Measurements from ENCODE around the gene CAD.

Gene CAD

DNA sequence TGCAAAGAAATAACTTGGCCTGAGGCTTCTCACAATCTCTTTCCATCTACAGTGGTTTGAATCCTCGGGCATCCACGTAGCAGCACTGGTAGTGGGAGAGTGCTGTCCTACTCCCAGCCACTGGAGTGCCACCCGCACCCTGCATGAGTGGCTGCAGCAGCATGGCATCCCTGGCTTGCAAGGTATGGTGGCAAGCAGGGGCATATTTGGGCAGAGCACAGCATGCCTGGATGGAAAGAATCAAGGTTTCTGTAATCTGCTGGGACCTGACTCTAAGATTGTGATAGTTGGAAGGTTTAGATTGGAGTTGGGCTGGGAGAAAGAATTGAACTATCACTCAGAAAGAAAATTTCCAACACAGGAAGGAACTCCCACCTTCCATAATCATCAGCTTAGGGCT, 4.0 kb downstream of the CAD start:
- no peak overlapping the region for H3K4me3 ChIP-seq (ENCODE audit: control insufficient read depth in 1 of 7, extremely low read depth in 1 of 7, insufficient read depth in 4 of 7, low read depth in 2 of 7, low read length in 6 of 7)
- CTCF ChIA-PET, result interaction anchor here (0.8 kb wide), 1 partner anchor 11 kb away, joined by 4 read pairs; no protein-coding TSS in a partner anchor
- H3K36me3 ChIP-seq (ENCODE audit: control insufficient read depth in 4 of 4, insufficient read depth in 4 of 4, low read length in 3 of 4), result peaks cover 21 to 75% (median 49%) of the 10 kb centered on the region in 4 experiments
- DNase-seq, result no peak
- H3K4me1 ChIP-seq (ENCODE audit: control extremely low read depth in 1 of 4, control insufficient read depth in 4 of 4, insufficient read depth in 4 of 4, low read length in 3 of 4), result peaks cover 0 to 24% (median 13%) of the 10 kb centered on the region in 4 experiments
- 97% methylated on average over 3 of the region's 3 CpGs for WGBS (ENCODE audit: insufficient coverage)
- no peak overlapping the region for H3K27ac ChIP-seq (ENCODE audit: insufficient read depth in 1 of 2, low read depth in 1 of 2, low read length in 2 of 2, poor library complexity in 1 of 2, severe bottlenecking in 2 of 2)
- H3K9me3 ChIP-seq (ENCODE audit: control extremely low read depth in 1 of 5, control insufficient read depth in 4 of 5, insufficient read depth in 2 of 5, low read depth in 1 of 5, low read length in 4 of 5), result no peaks in the 10 kb centered on the region
- POLR2A ChIA-PET, result no interaction called here
- no peaks in the 10 kb centered on the region for H3K27me3 ChIP-seq (replicated peaks in 2 of 5; ENCODE audit: control insufficient read depth in 4 of 5, insufficient read depth in 5 of 5, low read length in 4 of 5)

DNA sequence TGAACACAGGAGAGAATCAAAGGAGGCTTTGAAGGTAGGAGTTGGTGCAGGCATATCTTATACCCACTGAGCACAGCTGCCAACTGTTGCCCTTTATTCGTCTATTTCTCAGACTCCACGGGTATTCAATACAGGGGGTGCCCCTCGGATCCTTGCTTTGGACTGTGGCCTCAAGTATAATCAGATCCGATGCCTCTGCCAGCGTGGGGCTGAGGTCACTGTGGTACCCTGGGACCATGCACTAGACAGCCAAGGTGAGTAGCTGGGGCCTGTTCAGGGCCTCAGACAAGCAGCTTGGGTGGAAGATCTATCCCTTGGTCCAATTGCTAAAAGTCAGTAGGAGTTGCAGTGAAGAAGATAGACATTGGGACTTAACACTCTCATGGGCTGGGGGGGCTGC, 5.2 kb downstream of the CAD start:
- H3K4me3 ChIP-seq (ENCODE audit: control insufficient read depth in 1 of 7, extremely low read depth in 1 of 7, insufficient read depth in 4 of 7, low read depth in 2 of 7, low read length in 6 of 7), result no peak overlapping the region
- ChIA-PET CTCF (interaction anchor here (1.0 to 2.1 kb wide), 3 partner anchors 10 to 29 kb away, joined by 3 to 8 read pairs (median 3); no protein-coding TSS in a partner anchor), POLR2A (no interaction called here)
- WGBS (ENCODE audit: insufficient coverage), result 99% methylated on average over 5 of the region's 5 CpGs
- H3K36me3 ChIP-seq (ENCODE audit: control insufficient read depth in 4 of 4, insufficient read depth in 4 of 4, low read length in 3 of 4), result peaks cover 23 to 80% (median 58%) of the 10 kb centered on the region in 4 experiments
- peaks cover 0 to 17% (median 9%) of the 10 kb centered on the region in 4 experiments for H3K4me1 ChIP-seq (ENCODE audit: control extremely low read depth in 1 of 4, control insufficient read depth in 4 of 4, insufficient read depth in 4 of 4, low read length in 3 of 4)
- no peak overlapping the region for H3K27ac ChIP-seq (ENCODE audit: insufficient read depth in 1 of 2, low read depth in 1 of 2, low read length in 2 of 2, poor library complexity in 1 of 2, severe bottlenecking in 2 of 2)
- H3K27me3 ChIP-seq (replicated peaks in 2 of 5; ENCODE audit: control insufficient read depth in 4 of 5, insufficient read depth in 5 of 5, low read length in 4 of 5), result no peaks in the 10 kb centered on the region
- no peak for DNase-seq
- no peaks in the 10 kb centered on the region for H3K9me3 ChIP-seq (ENCODE audit: control extremely low read depth in 1 of 5, control insufficient read depth in 4 of 5, insufficient read depth in 2 of 5, low read depth in 1 of 5, low read length in 4 of 5)

DNA sequence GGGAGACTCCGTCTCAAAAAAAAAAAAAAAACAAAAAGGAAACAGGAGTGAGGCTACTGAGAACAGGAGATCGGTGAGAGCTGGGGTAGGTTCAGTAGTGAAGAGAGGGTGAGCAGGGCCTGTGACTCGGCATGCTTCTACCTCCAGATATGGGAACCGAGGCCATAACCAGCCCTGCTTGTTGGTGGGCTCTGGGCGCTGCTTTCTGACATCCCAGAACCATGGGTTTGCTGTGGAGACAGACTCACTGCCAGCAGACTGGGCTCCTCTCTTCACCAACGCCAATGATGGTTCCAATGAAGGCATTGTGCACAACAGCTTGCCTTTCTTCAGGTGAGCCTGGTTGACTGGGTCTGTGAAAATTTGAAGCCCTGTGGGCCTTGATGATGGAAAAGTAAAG, 6.2 kb downstream of the CAD start:
- POLR2A ChIA-PET, result no interaction called here
- Histone ChIP-seq H3K4me3 (ENCODE audit: control insufficient read depth in 1 of 7, extremely low read depth in 1 of 7, insufficient read depth in 4 of 7, low read depth in 2 of 7, low read length in 6 of 7) (no peak overlapping the region), H3K36me3 (ENCODE audit: control insufficient read depth in 4 of 4, insufficient read depth in 4 of 4, low read length in 3 of 4) (peaks cover 23 to 83% (median 65%) of the 10 kb centered on the region in 4 experiments), H3K4me1 (ENCODE audit: control extremely low read depth in 1 of 4, control insufficient read depth in 4 of 4, insufficient read depth in 4 of 4, low read length in 3 of 4) (peaks cover 0 to 7% (median 1%) of the 10 kb centered on the region in 4 experiments), H3K27ac (ENCODE audit: insufficient read depth in 1 of 2, low read depth in 1 of 2, low read length in 2 of 2, poor library complexity in 1 of 2, severe bottlenecking in 2 of 2) (no peak overlapping the region), H3K27me3 (replicated peaks in 2 of 5; ENCODE audit: control insufficient read depth in 4 of 5, insufficient read depth in 5 of 5, low read length in 4 of 5) (no peaks in the 10 kb centered on the region), H3K9me3 (ENCODE audit: control extremely low read depth in 1 of 5, control insufficient read depth in 4 of 5, insufficient read depth in 2 of 5, low read depth in 1 of 5, low read length in 4 of 5) (no peaks in the 10 kb centered on the region)
- no peak for DNase-seq
- CTCF ChIA-PET, result interaction anchor here (1.0 to 2.1 kb wide), 3 partner anchors 9 to 53 kb away, joined by 3 to 8 read pairs (median 4); no protein-coding TSS in a partner anchor
- 96% methylated on average over 6 of the region's 6 CpGs for WGBS (ENCODE audit: insufficient coverage)

DNA sequence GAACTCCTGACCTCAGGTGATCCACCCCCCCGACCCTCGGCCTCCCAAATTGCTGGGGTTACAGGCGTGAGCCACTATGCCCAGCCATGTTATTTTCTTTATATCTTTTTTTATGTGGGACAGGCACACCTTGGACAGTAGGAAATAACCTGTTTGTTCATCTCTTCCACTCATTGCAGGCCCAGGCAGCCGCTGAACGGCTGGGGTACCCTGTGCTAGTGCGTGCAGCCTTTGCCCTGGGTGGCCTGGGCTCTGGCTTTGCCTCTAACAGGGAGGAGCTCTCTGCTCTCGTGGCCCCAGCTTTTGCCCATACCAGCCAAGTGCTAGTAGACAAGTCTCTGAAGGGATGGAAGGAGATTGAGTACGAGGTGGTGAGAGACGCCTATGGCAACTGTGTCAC, 8.4 kb downstream of the CAD start:
- Histone ChIP-seq H3K4me1 (ENCODE audit: control extremely low read depth in 1 of 4, control insufficient read depth in 4 of 4, insufficient read depth in 4 of 4, low read length in 3 of 4) (no peaks in the 10 kb centered on the region), H3K27me3 (replicated peaks in 2 of 5; ENCODE audit: control insufficient read depth in 4 of 5, insufficient read depth in 5 of 5, low read length in 4 of 5) (no peaks in the 10 kb centered on the region), H3K36me3 (ENCODE audit: control insufficient read depth in 4 of 4, insufficient read depth in 4 of 4, low read length in 3 of 4) (peaks cover 23 to 87% (median 64%) of the 10 kb centered on the region in 4 experiments), H3K27ac (ENCODE audit: insufficient read depth in 1 of 2, low read depth in 1 of 2, low read length in 2 of 2, poor library complexity in 1 of 2, severe bottlenecking in 2 of 2) (no peak overlapping the region), H3K9me3 (ENCODE audit: control extremely low read depth in 1 of 5, control insufficient read depth in 4 of 5, insufficient read depth in 2 of 5, low read depth in 1 of 5, low read length in 4 of 5) (no peaks in the 10 kb centered on the region), H3K4me3 (ENCODE audit: control insufficient read depth in 1 of 7, extremely low read depth in 1 of 7, insufficient read depth in 4 of 7, low read depth in 2 of 7, low read length in 6 of 7) (no peak overlapping the region)
- DNase-seq, result no peak
- WGBS (ENCODE audit: insufficient coverage), result 100% methylated on average over 6 of the region's 9 CpGs
- ChIA-PET CTCF (interaction anchor here (0.6 to 1.2 kb wide), 3 partner anchors 17 to 173 kb away, joined by 3 to 5 read pairs (median 3); no protein-coding TSS in a partner anchor), POLR2A (interaction anchor here (0.5 kb wide), 1 partner anchor 39 kb away, joined by 3 read pairs; no protein-coding TSS in a partner anchor)

DNA sequence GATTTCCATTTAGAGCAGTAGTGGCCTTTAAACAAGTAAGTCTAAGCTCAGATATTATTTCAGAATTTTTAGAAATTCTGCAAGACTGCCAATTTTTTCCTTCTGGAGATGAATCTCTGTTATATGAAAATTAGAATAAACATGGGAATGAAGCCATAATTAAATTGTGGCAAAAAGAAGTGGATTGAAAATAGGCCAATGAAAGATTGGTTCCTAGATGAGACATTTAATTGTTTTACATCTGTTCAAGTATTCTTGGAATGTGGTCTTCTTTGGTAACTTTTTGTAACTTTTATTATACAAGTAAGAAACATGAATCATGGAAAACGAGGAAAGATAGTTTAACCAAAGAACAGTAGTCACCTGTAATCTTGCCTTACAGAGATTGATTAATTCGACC, 10.3 kb downstream of the CAD start:
- WGBS (ENCODE audit: insufficient coverage), result no CpG with 5 or more reads among the region's 2 CpGs
- CTCF ChIA-PET, result no interaction called here
- Histone ChIP-seq H3K36me3 (ENCODE audit: control insufficient read depth in 4 of 4, insufficient read depth in 4 of 4, low read length in 3 of 4) (peaks cover 23 to 91% (median 65%) of the 10 kb centered on the region in 4 experiments), H3K27me3 (replicated peaks in 2 of 5; ENCODE audit: control insufficient read depth in 4 of 5, insufficient read depth in 5 of 5, low read length in 4 of 5) (no peaks in the 10 kb centered on the region), H3K4me1 (ENCODE audit: control extremely low read depth in 1 of 4, control insufficient read depth in 4 of 4, insufficient read depth in 4 of 4, low read length in 3 of 4) (no peaks in the 10 kb centered on the region), H3K27ac (ENCODE audit: insufficient read depth in 1 of 2, low read depth in 1 of 2, low read length in 2 of 2, poor library complexity in 1 of 2, severe bottlenecking in 2 of 2) (no peak overlapping the region), H3K4me3 (ENCODE audit: control insufficient read depth in 1 of 7, extremely low read depth in 1 of 7, insufficient read depth in 4 of 7, low read depth in 2 of 7, low read length in 6 of 7) (no peak overlapping the region), H3K9me3 (ENCODE audit: control extremely low read depth in 1 of 5, control insufficient read depth in 4 of 5, insufficient read depth in 2 of 5, low read depth in 1 of 5, low read length in 4 of 5) (no peaks in the 10 kb centered on the region)
- POLR2A ChIA-PET, result no interaction called here
- DNase-seq, result no peak

DNA sequence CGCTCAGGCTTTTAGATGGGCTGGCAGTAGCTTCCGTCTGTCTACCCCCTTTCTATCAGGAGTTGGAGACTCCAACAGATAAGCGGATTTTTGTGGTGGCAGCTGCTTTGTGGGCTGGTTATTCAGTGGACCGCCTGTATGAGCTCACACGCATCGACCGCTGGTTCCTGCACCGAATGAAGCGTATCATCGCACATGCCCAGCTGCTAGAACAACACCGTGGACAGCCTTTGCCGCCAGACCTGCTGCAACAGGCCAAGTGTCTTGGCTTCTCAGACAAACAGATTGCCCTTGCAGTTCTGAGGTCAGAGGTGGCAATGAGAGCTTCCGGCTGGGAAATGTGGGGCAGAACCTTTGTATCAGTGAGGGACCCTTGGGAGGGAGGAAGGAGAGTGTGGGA, 14.8 kb downstream of the CAD start:
- Histone ChIP-seq H3K4me3 (ENCODE audit: control insufficient read depth in 1 of 7, extremely low read depth in 1 of 7, insufficient read depth in 4 of 7, low read depth in 2 of 7, low read length in 6 of 7) (no peak overlapping the region), H3K27ac (ENCODE audit: insufficient read depth in 1 of 2, low read depth in 1 of 2, low read length in 2 of 2, poor library complexity in 1 of 2, severe bottlenecking in 2 of 2) (no peak overlapping the region)
- POLR2A ChIA-PET, result no interaction called here

DNA sequence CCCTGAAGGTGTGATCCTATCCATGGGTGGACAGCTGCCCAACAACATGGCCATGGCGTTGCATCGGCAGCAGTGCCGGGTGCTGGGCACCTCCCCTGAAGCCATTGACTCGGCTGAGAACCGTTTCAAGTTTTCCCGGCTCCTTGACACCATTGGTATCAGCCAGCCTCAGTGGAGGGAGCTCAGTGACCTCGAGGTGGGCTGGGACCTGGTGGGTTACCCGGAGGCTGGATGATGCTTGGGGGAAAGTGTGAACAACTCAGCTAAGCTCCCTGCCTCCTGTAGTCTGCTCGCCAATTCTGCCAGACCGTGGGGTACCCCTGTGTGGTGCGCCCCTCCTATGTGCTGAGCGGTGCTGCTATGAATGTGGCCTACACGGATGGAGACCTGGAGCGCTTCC, 16.2 kb downstream of the CAD start:
- Histone ChIP-seq H3K27ac (ENCODE audit: insufficient read depth in 1 of 2, low read depth in 1 of 2, low read length in 2 of 2, poor library complexity in 1 of 2, severe bottlenecking in 2 of 2) (no peak overlapping the region), H3K9me3 (ENCODE audit: control extremely low read depth in 1 of 5, control insufficient read depth in 4 of 5, insufficient read depth in 2 of 5, low read depth in 1 of 5, low read length in 4 of 5) (no peaks in the 10 kb centered on the region), H3K27me3 (replicated peaks in 2 of 5; ENCODE audit: control insufficient read depth in 4 of 5, insufficient read depth in 5 of 5, low read length in 4 of 5) (no peaks in the 10 kb centered on the region), H3K4me3 (ENCODE audit: control insufficient read depth in 1 of 7, extremely low read depth in 1 of 7, insufficient read depth in 4 of 7, low read depth in 2 of 7, low read length in 6 of 7) (no peak overlapping the region), H3K4me1 (ENCODE audit: control extremely low read depth in 1 of 4, control insufficient read depth in 4 of 4, insufficient read depth in 4 of 4, low read length in 3 of 4) (no peaks in the 10 kb centered on the region), H3K36me3 (ENCODE audit: control insufficient read depth in 4 of 4, insufficient read depth in 4 of 4, low read length in 3 of 4) (peaks cover 9 to 92% (median 76%) of the 10 kb centered on the region in 4 experiments)
- 99% methylated on average over 14 of the region's 14 CpGs for WGBS (ENCODE audit: insufficient coverage)
- POLR2A ChIA-PET, result no interaction called here
- CTCF ChIA-PET, result interaction anchor here (1.1 to 3.1 kb wide), 6 partner anchors 10 to 70 kb away, joined by 3 to 10 read pairs (median 6); no protein-coding TSS in a partner anchor
- DNase-seq, result no peak

More for the DNA sequence above, 14.8 kb downstream of the CAD start:
- H3K4me1 ChIP-seq (ENCODE audit: control extremely low read depth in 1 of 4, control insufficient read depth in 4 of 4, insufficient read depth in 4 of 4, low read length in 3 of 4), result no peaks in the 10 kb centered on the region
- DNase-seq, result no peak
- CTCF ChIA-PET, result interaction anchor here (0.7 to 3.1 kb wide), 9 partner anchors 9 to 176 kb away, joined by 3 to 10 read pairs (median 4); no protein-coding TSS in a partner anchor
- no peaks in the 10 kb centered on the region for H3K27me3 ChIP-seq (replicated peaks in 2 of 5; ENCODE audit: control insufficient read depth in 4 of 5, insufficient read depth in 5 of 5, low read length in 4 of 5)
- H3K9me3 ChIP-seq (ENCODE audit: control extremely low read depth in 1 of 5, control insufficient read depth in 4 of 5, insufficient read depth in 2 of 5, low read depth in 1 of 5, low read length in 4 of 5), result no peaks in the 10 kb centered on the region
- WGBS (ENCODE audit: insufficient coverage), result 96% methylated on average over 11 of the region's 13 CpGs
- peaks cover 11 to 92% (median 70%) of the 10 kb centered on the region in 4 experiments for H3K36me3 ChIP-seq (ENCODE audit: control insufficient read depth in 4 of 4, insufficient read depth in 4 of 4, low read length in 3 of 4)

All from common myeloid progenitor, CD34-positive (primary cell).